H9 (cell line): ENCODE results near the gene TREML4. TPM values are rescaled to one million over a fixed set of nuclear protein-coding genes. Genes with fewer than 3 reads are reported as not detected.

Source experiments
- DNase-seq: peaks from one replicate; pipeline ENCODE4 v3.0.0-alpha.2; 2017
- H2AFZ ChIP-seq: one replicate; pipeline ENCODE4 v1.6.1; 2013; ENCODE audit warnings: mild to moderate bottlenecking, low read length, control low read depth, moderate library complexity
- H2AK5ac ChIP-seq: 2 replicates; pipeline ENCODE4 v1.6.1; 2013; ENCODE audit warnings: low read length, control low read depth, mixed read lengths; ENCODE audit not compliant: insufficient read length
- H2BK120ac ChIP-seq: one replicate; pipeline ENCODE4 v1.6.1; 2013; ENCODE audit warnings: low read depth, mild to moderate bottlenecking, low read length, control low read depth, inconsistent platforms; ENCODE audit not compliant: poor library complexity, severe bottlenecking
- H2BK12ac ChIP-seq: 2 replicates; pipeline ENCODE4 v1.6.1; 2013; ENCODE audit warnings: low read length, control low read depth, mixed read lengths, low read depth; ENCODE audit not compliant: insufficient read length
- H2BK15ac ChIP-seq: 2 replicates; pipeline ENCODE4 v1.6.1; 2013; ENCODE audit warnings: low read depth, low read length, control low read depth
- H2BK20ac ChIP-seq: one replicate; pipeline ENCODE4 v1.6.1; 2013; ENCODE audit warnings: low read depth, mild to moderate bottlenecking, low read length, control low read depth, inconsistent platforms; ENCODE audit not compliant: poor library complexity, severe bottlenecking
- H2BK5ac ChIP-seq: 2 replicates; pipeline ENCODE4 v1.6.1; 2013; ENCODE audit warnings: low read length, control low read depth, mixed read lengths; ENCODE audit not compliant: insufficient read length
- H3K14ac ChIP-seq: 2 replicates; pipeline ENCODE4 v1.6.1; 2013; ENCODE audit warnings: low read length, control low read depth; ENCODE audit not compliant: insufficient read depth
- H3K18ac ChIP-seq: 2 replicates; pipeline ENCODE4 v1.6.1; 2013; ENCODE audit warnings: low read depth, mild to moderate bottlenecking, mixed read lengths, low read length, control low read depth; ENCODE audit not compliant: insufficient read length
- H3K23ac ChIP-seq: 2 replicates; pipeline ENCODE4 v1.6.1; 2013; ENCODE audit warnings: low read length, control low read depth, mixed read lengths, low read depth; ENCODE audit not compliant: insufficient read length
- H3K23me2 ChIP-seq: 2 replicates; pipeline ENCODE4 v1.6.1; 2013; ENCODE audit warnings: low read depth, mild to moderate bottlenecking, mixed read lengths, low read length, control low read depth; ENCODE audit not compliant: insufficient read length, poor library complexity, severe bottlenecking
- H3K27ac ChIP-seq: 2 replicates; pipeline ENCODE4 v1.5.1; 2013; ENCODE audit warnings: low read length, control low read depth, mixed read lengths, low read depth; ENCODE audit not compliant: insufficient read length
- H3K27me3 ChIP-seq: 2 replicates; pipeline ENCODE4 v1.6.1; 2013; ENCODE audit warnings: low read length, control low read depth, inconsistent platforms; ENCODE audit not compliant: insufficient read depth
- H3K4ac ChIP-seq: 2 replicates; pipeline ENCODE4 v1.6.1; 2013; ENCODE audit warnings: low read depth, mild to moderate bottlenecking, control low read depth, inconsistent platforms, low read length, moderate library complexity
- H3K4me1 ChIP-seq: 2 replicates; pipeline ENCODE4 v1.6.1; 2013; ENCODE audit warnings: low read length, control low read depth, inconsistent platforms; ENCODE audit not compliant: insufficient read depth
- H3K4me2 ChIP-seq: 2 replicates; pipeline ENCODE4 v1.6.1; 2013; ENCODE audit warnings: low read length, control low read depth, mixed read lengths; ENCODE audit not compliant: insufficient read length, insufficient read depth
- H3K56ac ChIP-seq: 2 replicates; pipeline ENCODE4 v1.6.1; 2013; ENCODE audit warnings: low read depth, mild to moderate bottlenecking, mixed read lengths, low read length, control low read depth; ENCODE audit not compliant: insufficient read length
- H3K79me1 ChIP-seq: 2 replicates; pipeline ENCODE4 v1.6.1; 2013; ENCODE audit warnings: low read depth, mild to moderate bottlenecking, moderate library complexity, low read length, control low read depth, inconsistent platforms; ENCODE audit not compliant: insufficient read depth, poor library complexity, severe bottlenecking
- H3K79me2 ChIP-seq: 2 replicates; pipeline ENCODE4 v1.6.1; 2013; ENCODE audit warnings: low read length, control low read depth, inconsistent platforms; ENCODE audit not compliant: insufficient read depth
- H3K9ac ChIP-seq: 2 replicates; pipeline ENCODE4 v1.6.1; 2013; ENCODE audit warnings: low read length, control low read depth, mixed read lengths; ENCODE audit not compliant: insufficient read length; ENCODE audit errors: extremely low read depth
- H3K9me3 ChIP-seq: one replicate; pipeline ENCODE4 v1.6.1; 2013; ENCODE audit warnings: low read depth, low read length, inconsistent platforms; ENCODE audit not compliant: control insufficient read depth
- H3T11ph ChIP-seq: one replicate; pipeline ENCODE4 v1.6.1; 2013; ENCODE audit warnings: mild to moderate bottlenecking, low read length, control low read depth, inconsistent platforms
- H4K20me1 ChIP-seq: one replicate; pipeline ENCODE4 v1.6.1; 2013; ENCODE audit not compliant: control insufficient read depth, insufficient read length, insufficient read depth
- H4K5ac ChIP-seq: 2 replicates; pipeline ENCODE4 v1.6.1; 2013; ENCODE audit warnings: low read depth, mild to moderate bottlenecking, mixed read lengths, low read length, control low read depth; ENCODE audit not compliant: insufficient read length
- H4K8ac ChIP-seq: replicated peaks from 2 replicates; pipeline ENCODE4 v1.6.1; 2013; ENCODE audit warnings: low read length, control low read depth, mixed read lengths, low read depth; ENCODE audit not compliant: insufficient read length
- H4K91ac ChIP-seq: 2 replicates; pipeline ENCODE4 v1.6.1; 2013; ENCODE audit warnings: low read depth, mild to moderate bottlenecking, moderate library complexity, mixed read lengths, low read length, control low read depth; ENCODE audit not compliant: insufficient read length
- H3K27ac Mint-ChIP-seq, 3 experiments: 2 replicates in 2 of 3; 3 replicates in 1 of 3; pipeline ENCODE4 v1.8.0; 2020 to 2021; ENCODE audit warnings: mixed read lengths in 3 of 3, mild to moderate bottlenecking in 1 of 3, moderate library complexity in 1 of 3
- H3K27me3 Mint-ChIP-seq: 2 replicates; pipeline ENCODE4 v1.8.0; 2021; ENCODE audit warnings: low read depth, mild to moderate bottlenecking, moderate library complexity, mixed read lengths
- H3K36me3 Mint-ChIP-seq, 3 experiments: 2 replicates in 2 of 3; 3 replicates in 1 of 3; pipeline ENCODE4 v1.8.0; 2020 to 2021; ENCODE audit warnings: low read depth in 3 of 3, mixed read lengths in 3 of 3; ENCODE audit not compliant: insufficient read depth in 1 of 3
- H3K4me1 Mint-ChIP-seq, 2 experiments: 2 replicates each; pipeline ENCODE4 v1.8.0; 2020; ENCODE audit warnings: mixed read lengths in 2 of 2
- H3K4me3 Mint-ChIP-seq, 2 experiments: 2 replicates in 1 of 2; 3 replicates in 1 of 2; pipeline ENCODE4 v1.8.0; 2020 to 2021; ENCODE audit warnings: mild to moderate bottlenecking in 2 of 2, mixed read lengths in 2 of 2, moderate library complexity in 1 of 2
- H3K9me3 Mint-ChIP-seq, 2 experiments: 2 replicates in 1 of 2; 3 replicates in 1 of 2; pipeline ENCODE4 v1.8.0; 2020; ENCODE audit warnings: mild to moderate bottlenecking in 2 of 2, mixed read lengths in 2 of 2, moderate library complexity in 1 of 2
- WGBS: extraction: QIAGEN DNeasy Blood & Tissue Kit; methylation state at CpG from one replicate; pipeline ENCODE4 v1.1.7; 2013; ENCODE audit warnings: missing lambda C conversion rate, low lambda C conversion rate, mixed read lengths; ENCODE audit not compliant: insufficient read length; ENCODE audit errors: extremely low coverage; 5-methylcytosine and 5-hydroxymethylcytosine counted together
- total RNA-seq: library from RNA; stranded (reverse); gene quantifications from 2 replicates; pipeline ENCODE4 v1.2.1, GENCODE V29; 2021
- TF ChIP-seq, protein P1 (sequence below): fragments of 200-600 bp; sonication (generic); conservative IDR thresholded peaks from 3 replicates; pipeline ENCODE4 v1.8.0; 2021; ENCODE audit warnings: antibody characterized with exemption, mild to moderate bottlenecking

TREML4 gene
- total RNA-seq, 1 experiment from 2014 or later = not detected

DNA sequence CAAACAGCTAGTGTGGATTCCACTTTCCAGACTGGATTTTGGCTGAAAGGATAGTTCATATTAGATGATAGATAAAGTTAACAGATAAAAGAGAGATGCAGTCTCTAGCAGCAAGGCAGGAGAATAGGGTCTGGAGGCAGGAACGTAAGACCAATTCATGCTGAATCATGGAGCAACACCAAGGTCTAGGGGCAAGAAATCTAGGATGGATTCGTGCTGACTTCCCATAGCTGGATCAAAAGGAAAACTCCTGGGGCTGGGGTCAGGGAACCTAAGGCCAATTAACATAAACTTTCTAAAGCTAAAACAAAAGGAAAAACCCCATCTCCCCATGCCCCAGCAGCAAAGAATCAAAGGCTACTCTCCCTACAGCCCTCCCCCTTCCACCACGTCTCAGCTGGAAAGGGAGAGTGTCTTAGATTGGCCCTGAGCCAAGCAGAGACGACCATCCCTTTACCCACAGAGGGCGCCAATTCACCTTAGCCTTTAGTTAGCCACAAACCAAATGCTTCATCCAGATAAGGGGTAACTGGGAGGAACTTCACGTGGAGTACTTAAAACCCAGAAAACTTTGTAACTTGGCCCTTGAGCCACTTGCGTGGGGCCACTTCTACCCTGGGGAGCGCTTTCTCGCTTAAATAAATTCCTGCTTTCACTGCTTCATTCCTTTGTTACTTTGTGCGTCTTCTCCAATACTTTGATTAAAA lies 50.7 kb downstream of the TREML4 start:
- H4K5ac ChIP-seq = no peak overlapping the region
- H3K4me1 ChIP-seq = no peaks in the 10 kb centered on the region
- no peaks in the 10 kb centered on the region for H3K9me3 ChIP-seq
- H3K27ac Mint-ChIP-seq = 0 out of 7 replicates have a peak overlapping the region, but pooled peaks of 1 of the 3 experiments have one; percentile 12
- TF ChIP-seq, protein P1, sequence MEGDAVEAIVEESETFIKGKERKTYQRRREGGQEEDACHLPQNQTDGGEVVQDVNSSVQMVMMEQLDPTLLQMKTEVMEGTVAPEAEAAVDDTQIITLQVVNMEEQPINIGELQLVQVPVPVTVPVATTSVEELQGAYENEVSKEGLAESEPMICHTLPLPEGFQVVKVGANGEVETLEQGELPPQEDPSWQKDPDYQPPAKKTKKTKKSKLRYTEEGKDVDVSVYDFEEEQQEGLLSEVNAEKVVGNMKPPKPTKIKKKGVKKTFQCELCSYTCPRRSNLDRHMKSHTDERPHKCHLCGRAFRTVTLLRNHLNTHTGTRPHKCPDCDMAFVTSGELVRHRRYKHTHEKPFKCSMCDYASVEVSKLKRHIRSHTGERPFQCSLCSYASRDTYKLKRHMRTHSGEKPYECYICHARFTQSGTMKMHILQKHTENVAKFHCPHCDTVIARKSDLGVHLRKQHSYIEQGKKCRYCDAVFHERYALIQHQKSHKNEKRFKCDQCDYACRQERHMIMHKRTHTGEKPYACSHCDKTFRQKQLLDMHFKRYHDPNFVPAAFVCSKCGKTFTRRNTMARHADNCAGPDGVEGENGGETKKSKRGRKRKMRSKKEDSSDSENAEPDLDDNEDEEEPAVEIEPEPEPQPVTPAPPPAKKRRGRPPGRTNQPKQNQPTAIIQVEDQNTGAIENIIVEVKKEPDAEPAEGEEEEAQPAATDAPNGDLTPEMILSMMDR = peak; percentile 82
- H4K91ac ChIP-seq = no peak overlapping the region
- no peaks in the 10 kb centered on the region for H3K79me1 ChIP-seq
- peak; percentile 88 for DNase-seq
- H3K27ac ChIP-seq = no peak overlapping the region
- H3K4me2 ChIP-seq = no peak overlapping the region
- H2BK12ac ChIP-seq = no peak overlapping the region
- no peaks in the 10 kb centered on the region for H4K20me1 ChIP-seq
- no peak overlapping the region for H3K4ac ChIP-seq
- no peak overlapping the region for H3K9ac ChIP-seq
- no peak overlapping the region for H3K23ac ChIP-seq
- H3K79me2 ChIP-seq = no peaks in the 10 kb centered on the region
- H3K56ac ChIP-seq = no peak overlapping the region
- no peak overlapping the region for H2BK15ac ChIP-seq
- no peak overlapping the region for H2BK20ac ChIP-seq
- no peak overlapping the region for H3K14ac ChIP-seq
- H3T11ph ChIP-seq = no peak overlapping the region
- H3K4me3 Mint-ChIP-seq = no peak overlapping the region; a peak in 1 of 5 replicates
- H4K8ac ChIP-seq = no peak overlapping the region
- H2BK5ac ChIP-seq = no peak overlapping the region
- WGBS = no CpG with 5 or more reads among the region's 10 CpGs
- no peaks in the 10 kb centered on the region for H3K23me2 ChIP-seq
- no peaks in the 10 kb centered on the region for H3K36me3 Mint-ChIP-seq
- H3K18ac ChIP-seq = no peak overlapping the region
- no peak overlapping the region for H2AFZ ChIP-seq
- H2BK120ac ChIP-seq = no peak overlapping the region
- no peaks in the 10 kb centered on the region for H3K27me3 ChIP-seq
- H2AK5ac ChIP-seq = no peak overlapping the region
- H3K9me3 Mint-ChIP-seq = no peaks in the 10 kb centered on the region
- peaks cover 8 to 12% of the 10 kb centered on the region in 2 experiments for H3K4me1 Mint-ChIP-seq
- peaks cover 31% of the 10 kb centered on the region for H3K27me3 Mint-ChIP-seq
